HepG2 (cell line): ENCODE measurements around the gene HDDC3. TPM values are rescaled to one million over a fixed set of nuclear protein-coding genes. Genes with fewer than 3 reads are reported as not detected.
A peak's percentile ranks its signal among the peaks of the same experiment; 100 is the strongest.

ENCODE experiments used
- ATAD3A ChIP-seq: sonication (generic); formaldehyde crosslinking; IDR thresholded peaks from 2 replicates; pipeline ENCODE4 v1.4.0; 2020; ENCODE audit warnings: missing genetic modification reagents
- CENPBD1 ChIP-seq: sonication (generic); formaldehyde crosslinking; IDR thresholded peaks from 2 replicates; pipeline ENCODE4 v1.8.0; 2022; ENCODE audit warnings: missing genetic modification reagents, low read depth, mild to moderate bottlenecking, borderline replicate concordance
- DNMT3B ChIP-seq: conservative IDR thresholded peaks from 2 replicates; pipeline ENCODE4 v1.6.1; 2016; ENCODE audit warnings: missing biosample characterization, control low read depth
- GABPB1 ChIP-seq: IDR thresholded peaks from 2 replicates; pipeline ENCODE4 v1.6.1; 2016; ENCODE audit warnings: mild to moderate bottlenecking, missing genetic modification reagents, moderate library complexity, missing compliant biosample characterization
- RXRA ChIP-seq: sonication (generic); formaldehyde crosslinking; IDR thresholded peaks from 2 replicates; pipeline ENCODE4 v1.5.1; 2020; ENCODE audit warnings: missing genetic modification reagents
- SMARCC2 ChIP-seq: fragments of 450-650 bp; IDR thresholded peaks from 2 replicates; pipeline ENCODE4 v1.6.1; 2017; ENCODE audit warnings: antibody characterized with exemption, mild to moderate bottlenecking
- ZBTB4 ChIP-seq: sonication (generic); formaldehyde crosslinking; IDR thresholded peaks from 2 replicates; pipeline ENCODE4 v1.4.0; 2020; ENCODE audit warnings: missing genetic modification reagents, mild to moderate bottlenecking, borderline replicate concordance
- ZBTB7B ChIP-seq: sonication (generic); formaldehyde crosslinking; IDR thresholded peaks from 2 replicates; pipeline ENCODE4 v1.4.0; 2020; ENCODE audit warnings: missing genetic modification reagents
- ZFAT ChIP-seq: sonication (generic); formaldehyde crosslinking; conservative IDR thresholded peaks from 2 replicates; pipeline ENCODE4 v1.8.1; 2023; ENCODE audit warnings: missing genetic modification reagents, inconsistent platforms
- ZKSCAN1 ChIP-seq: fragments of 150-350 bp; IDR thresholded peaks from 2 replicates; pipeline ENCODE4 v1.6.1; 2014; ENCODE audit warnings: low read length
- ZNF138 ChIP-seq: sonication (generic); formaldehyde crosslinking; IDR thresholded peaks from 2 replicates; pipeline ENCODE4 v1.5.0; 2020; ENCODE audit warnings: mild to moderate bottlenecking, low read depth, missing genetic modification reagents
- ZNF160 ChIP-seq: sonication (generic); formaldehyde crosslinking; IDR thresholded peaks from 2 replicates; pipeline ENCODE4 v1.8.0; 2022; ENCODE audit warnings: mild to moderate bottlenecking, inconsistent platforms, missing genetic modification reagents
- ZNF333 ChIP-seq: sonication (generic); formaldehyde crosslinking; IDR thresholded peaks from 2 replicates; pipeline ENCODE4 v1.4.0; 2020; ENCODE audit warnings: mild to moderate bottlenecking, missing genetic modification reagents, borderline replicate concordance
- ZNF530 ChIP-seq: sonication (generic); formaldehyde crosslinking; IDR thresholded peaks from 2 replicates; pipeline ENCODE4 v1.5.0; 2020; ENCODE audit warnings: low read depth, mild to moderate bottlenecking, missing genetic modification reagents
- ZSCAN31 ChIP-seq: sonication (generic); formaldehyde crosslinking; IDR thresholded peaks from 2 replicates; pipeline ENCODE4 v1.5.0; 2020; ENCODE audit warnings: low read depth, mild to moderate bottlenecking, missing genetic modification reagents
- polyA plus RNA-seq, 8 experiments: library from polyadenylated mRNA; depleted of rRNA in 3 of 8; stranded (reverse) in 7 of 8; unstranded in 1 of 8; fragments of >200 nt; fragmentation: Illumina TruSeq in 4 of 8; extraction: Trizol in 4 of 8; gene quantifications; 2 replicates each; pipeline versions ENCODE4 v1.2.1 to v1.2.3, GENCODE V29; 2011 to 2016; ENCODE audit warnings: low read depth in 4 of 8, missing spikeins in 1 of 8, mixed read lengths in 1 of 8; ENCODE audit not compliant: insufficient read depth in 1 of 8
- total RNA-seq, 5 experiments: library from RNA; depleted of rRNA; stranded (reverse); fragments of >200 nt; fragmentation: Illumina TruSeq; extraction: Trizol; gene quantifications; 2 replicates each; pipeline ENCODE4 v1.2.3, GENCODE V29; 2016; ENCODE audit warnings: low read depth in 1 of 5
- TF ChIP-seq, protein P1 (sequence below): sonication (generic); formaldehyde crosslinking; IDR thresholded peaks from 2 replicates; pipeline ENCODE4 v1.4.0; 2020; ENCODE audit warnings: missing genetic modification reagents
- TF ChIP-seq, protein P2 (sequence below): sonication (generic); formaldehyde crosslinking; IDR thresholded peaks from 2 replicates; pipeline ENCODE4 v1.5.0; 2020; ENCODE audit warnings: mild to moderate bottlenecking, missing genetic modification reagents, borderline replicate concordance

The HDDC3 gene
- total and polyA plus RNA-seq, 2 of the 13 experiments (the other 11 are each of a cell fraction or from before 2014, with no cell fraction given): 18.7 to 28.3 TPM

DNA sequence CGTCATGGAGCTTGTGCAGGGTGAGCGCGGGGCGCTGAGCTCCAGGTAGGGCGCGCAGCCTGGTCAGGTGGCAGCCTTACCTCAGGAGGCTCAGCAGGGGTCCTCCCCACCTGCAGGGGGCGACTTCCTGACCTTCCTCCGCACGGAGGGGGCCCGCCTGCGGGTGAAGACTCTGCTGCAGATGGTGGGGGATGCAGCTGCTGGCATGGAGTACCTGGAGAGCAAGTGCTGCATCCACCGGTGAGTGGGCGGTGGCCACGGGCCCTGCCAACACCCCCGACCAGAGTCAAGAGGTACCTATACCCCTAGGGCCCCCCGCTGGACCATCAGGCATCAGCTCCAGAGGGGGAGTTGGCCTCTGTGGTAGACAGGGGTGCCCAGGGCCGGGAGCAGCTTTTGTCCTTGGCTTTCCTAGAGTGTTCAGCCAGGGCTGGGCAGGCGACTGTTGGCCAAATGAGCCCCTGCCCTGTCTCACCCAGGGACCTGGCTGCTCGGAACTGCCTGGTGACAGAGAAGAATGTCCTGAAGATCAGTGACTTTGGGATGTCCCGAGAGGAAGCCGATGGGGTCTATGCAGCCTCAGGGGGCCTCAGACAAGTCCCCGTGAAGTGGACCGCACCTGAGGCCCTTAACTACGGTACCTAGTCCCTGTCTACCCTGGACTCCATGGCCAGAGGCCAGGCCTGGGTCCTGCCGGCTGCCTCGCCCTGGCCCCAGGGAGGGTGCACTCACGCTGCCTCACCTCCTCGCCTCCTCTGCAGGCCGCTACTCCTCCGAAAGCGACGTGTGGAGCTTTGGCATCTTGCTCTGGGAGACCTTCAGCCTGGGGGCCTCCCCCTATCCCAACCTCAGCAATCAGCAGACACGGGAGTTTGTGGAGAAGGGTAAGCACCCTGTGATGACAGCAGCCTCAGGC lies 38.9 kb downstream of the HDDC3 start (continued):
- TF ChIP-seq, protein P1, sequence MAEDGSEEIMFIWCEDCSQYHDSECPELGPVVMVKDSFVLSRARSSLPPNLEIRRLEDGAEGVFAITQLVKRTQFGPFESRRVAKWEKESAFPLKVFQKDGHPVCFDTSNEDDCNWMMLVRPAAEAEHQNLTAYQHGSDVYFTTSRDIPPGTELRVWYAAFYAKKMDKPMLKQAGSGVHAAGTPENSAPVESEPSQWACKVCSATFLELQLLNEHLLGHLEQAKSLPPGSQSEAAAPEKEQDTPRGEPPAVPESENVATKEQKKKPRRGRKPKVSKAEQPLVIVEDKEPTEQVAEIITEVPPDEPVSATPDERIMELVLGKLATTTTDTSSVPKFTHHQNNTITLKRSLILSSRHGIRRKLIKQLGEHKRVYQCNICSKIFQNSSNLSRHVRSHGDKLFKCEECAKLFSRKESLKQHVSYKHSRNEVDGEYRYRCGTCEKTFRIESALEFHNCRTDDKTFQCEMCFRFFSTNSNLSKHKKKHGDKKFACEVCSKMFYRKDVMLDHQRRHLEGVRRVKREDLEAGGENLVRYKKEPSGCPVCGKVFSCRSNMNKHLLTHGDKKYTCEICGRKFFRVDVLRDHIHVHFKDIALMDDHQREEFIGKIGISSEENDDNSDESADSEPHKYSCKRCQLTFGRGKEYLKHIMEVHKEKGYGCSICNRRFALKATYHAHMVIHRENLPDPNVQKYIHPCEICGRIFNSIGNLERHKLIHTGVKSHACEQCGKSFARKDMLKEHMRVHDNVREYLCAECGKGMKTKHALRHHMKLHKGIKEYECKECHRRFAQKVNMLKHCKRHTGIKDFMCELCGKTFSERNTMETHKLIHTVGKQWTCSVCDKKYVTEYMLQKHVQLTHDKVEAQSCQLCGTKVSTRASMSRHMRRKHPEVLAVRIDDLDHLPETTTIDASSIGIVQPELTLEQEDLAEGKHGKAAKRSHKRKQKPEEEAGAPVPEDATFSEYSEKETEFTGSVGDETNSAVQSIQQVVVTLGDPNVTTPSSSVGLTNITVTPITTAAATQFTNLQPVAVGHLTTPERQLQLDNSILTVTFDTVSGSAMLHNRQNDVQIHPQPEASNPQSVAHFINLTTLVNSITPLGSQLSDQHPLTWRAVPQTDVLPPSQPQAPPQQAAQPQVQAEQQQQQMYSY (CRISPR knock-in tag): no peak
- TF ChIP-seq DNMT3B (no peak), ZKSCAN1 (no peak), SMARCC2 (no peak), RXRA (0 out of 2 replicates have a peak, but pooled peaks have one; percentile 39), ZNF160 (CRISPR knock-in tag) (no peak), ZSCAN31 (CRISPR knock-in tag) (0 out of 2 replicates have a peak, but pooled peaks have one; percentile 21), ZNF138 (CRISPR knock-in tag) (no peak), ZNF530 (CRISPR knock-in tag) (no peak), ZBTB4 (CRISPR knock-in tag) (no peak), ATAD3A (CRISPR knock-in tag) (no peak), GABPB1 (CRISPR knock-in tag) (peak; percentile 70), ZNF333 (CRISPR knock-in tag) (0 out of 2 replicates have a peak, but pooled peaks have one; percentile 34), ZFAT (CRISPR knock-in tag) (no peak), ZBTB7B (CRISPR knock-in tag) (no peak; the same call in 1 of the 2 replicates), CENPBD1 (CRISPR knock-in tag) (no peak)
- TF ChIP-seq, protein P2, sequence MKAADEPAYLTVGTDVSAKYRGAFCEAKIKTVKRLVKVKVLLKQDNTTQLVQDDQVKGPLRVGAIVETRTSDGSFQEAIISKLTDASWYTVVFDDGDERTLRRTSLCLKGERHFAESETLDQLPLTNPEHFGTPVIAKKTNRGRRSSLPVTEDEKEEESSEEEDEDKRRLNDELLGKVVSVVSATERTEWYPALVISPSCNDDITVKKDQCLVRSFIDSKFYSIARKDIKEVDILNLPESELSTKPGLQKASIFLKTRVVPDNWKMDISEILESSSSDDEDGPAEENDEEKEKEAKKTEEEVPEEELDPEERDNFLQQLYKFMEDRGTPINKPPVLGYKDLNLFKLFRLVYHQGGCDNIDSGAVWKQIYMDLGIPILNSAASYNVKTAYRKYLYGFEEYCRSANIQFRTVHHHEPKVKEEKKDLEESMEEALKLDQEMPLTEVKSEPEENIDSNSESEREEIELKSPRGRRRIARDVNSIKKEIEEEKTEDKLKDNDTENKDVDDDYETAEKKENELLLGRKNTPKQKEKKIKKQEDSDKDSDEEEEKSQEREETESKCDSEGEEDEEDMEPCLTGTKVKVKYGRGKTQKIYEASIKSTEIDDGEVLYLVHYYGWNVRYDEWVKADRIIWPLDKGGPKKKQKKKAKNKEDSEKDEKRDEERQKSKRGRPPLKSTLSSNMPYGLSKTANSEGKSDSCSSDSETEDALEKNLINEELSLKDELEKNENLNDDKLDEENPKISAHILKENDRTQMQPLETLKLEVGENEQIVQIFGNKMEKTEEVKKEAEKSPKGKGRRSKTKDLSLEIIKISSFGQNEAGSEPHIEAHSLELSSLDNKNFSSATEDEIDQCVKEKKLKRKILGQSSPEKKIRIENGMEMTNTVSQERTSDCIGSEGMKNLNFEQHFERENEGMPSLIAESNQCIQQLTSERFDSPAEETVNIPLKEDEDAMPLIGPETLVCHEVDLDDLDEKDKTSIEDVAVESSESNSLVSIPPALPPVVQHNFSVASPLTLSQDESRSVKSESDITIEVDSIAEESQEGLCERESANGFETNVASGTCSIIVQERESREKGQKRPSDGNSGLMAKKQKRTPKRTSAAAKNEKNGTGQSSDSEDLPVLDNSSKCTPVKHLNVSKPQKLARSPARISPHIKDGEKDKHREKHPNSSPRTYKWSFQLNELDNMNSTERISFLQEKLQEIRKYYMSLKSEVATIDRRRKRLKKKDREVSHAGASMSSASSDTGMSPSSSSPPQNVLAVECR (CRISPR knock-in tag): peak; percentile 60
